HCT116 (cell line): ENCODE data around the gene DPYD. TPM values are rescaled to one million over a fixed set of nuclear protein-coding genes. Genes with fewer than 3 reads are reported as not detected.

Source experiments
- ATAC-seq: fragments of 200-7000 bp; cut with Tn5 transposase; 2 replicates; pipeline ENCODE4 v1.9.1; 2020; ENCODE audit warnings: mild to moderate bottlenecking, moderate library complexity
- BruUV-seq: library from RNA; stranded (reverse); fragments of 400-500 nt; replicated peaks from 2 replicates; lab custom pipeline; 2021; lab: Mats Ljungman, UMichigan
- CTCF ChIA-PET: fragments of 300-600 bp; sonication (Branson Sonifier 250); formaldehyde crosslinking; loops from one replicate; lab custom pipeline; 2021; ENCODE audit warnings: antibody characterized with exemption; lab: Charles Lee
- POLR2A ChIA-PET: fragments of 300-600, 350-600 bp; sonication (Branson Sonifier 250); formaldehyde crosslinking; loops from one replicate; lab custom pipeline; 2021; ENCODE audit warnings: antibody characterized with exemption; lab: Charles Lee
- RAD21 ChIA-PET, 2 experiments: fragments of 300-600 bp; sonication (Branson Sonifier 250); formaldehyde crosslinking; loops; one replicate each; lab custom pipeline; 2023; ENCODE audit warnings: low total read pairs in 2 of 2; ENCODE audit not compliant: uncharacterized antibody in 2 of 2, unreplicated experiment in 2 of 2, low non-redundant PET in 1 of 2; lab: Charles Lee
- DNase-seq: peaks from one replicate; pipeline ENCODE4 v3.0.0-alpha.2; 2010; ENCODE audit warnings: low read depth, low spot score
- H2AFZ ChIP-seq: fragments of 200-600 bp; shearing (Covaris generic), sonication (generic); 2 replicates; pipeline ENCODE4 v1.6.1; 2017; ENCODE audit warnings: low read depth, mixed run types, mixed read lengths, antibody characterized with exemption, low read length; ENCODE audit not compliant: poor library complexity, severe bottlenecking
- H3K27ac ChIP-seq: 2 replicates; pipeline ENCODE4 v1.5.1; 2012; ENCODE audit warnings: low read depth, low read length
- H3K27me3 ChIP-seq: fragments of 200-600 bp; sonication (generic); 2 replicates; pipeline ENCODE4 v1.6.1; 2016; ENCODE audit warnings: mixed run types, low read length, mixed read lengths; ENCODE audit not compliant: insufficient read depth
- H3K36me3 ChIP-seq, 2 experiments: fragments of 200-500 bp in 1 of 2; fragments of 200-600 bp in 1 of 2; sonication (Bioruptor generic) in 1 of 2; sonication (generic) in 1 of 2; 2 replicates each; pipeline versions ENCODE4 v1.5.1 to v1.6.1; 2014 to 2016; ENCODE audit warnings: low read length in 2 of 2, inconsistent platforms in 1 of 2, mixed read lengths in 1 of 2, mixed run types in 1 of 2; ENCODE audit not compliant: insufficient read depth in 2 of 2, control insufficient read depth in 1 of 2
- H3K4me1 ChIP-seq, 2 experiments: fragments of 200-600 bp in 1 of 2; sonication (generic) in 1 of 2; 2 replicates each; pipeline versions ENCODE4 v1.5.1 to v1.6.1; 2012 to 2017; ENCODE audit warnings: low read length in 2 of 2, inconsistent platforms in 1 of 2, mild to moderate bottlenecking in 1 of 2, mixed read lengths in 1 of 2, mixed run types in 1 of 2, moderate library complexity in 1 of 2; ENCODE audit not compliant: insufficient read depth in 2 of 2, control insufficient read depth in 1 of 2
- H3K4me2 ChIP-seq: fragments of 200-600 bp; sonication (generic); 2 replicates; pipeline ENCODE4 v1.6.1; 2017; ENCODE audit warnings: mixed run types, low read length, mixed read lengths
- H3K4me3 ChIP-seq, 2 experiments: fragments of 200-600 bp in 1 of 2; sonication (generic) in 1 of 2; replicated peaks in 1 of 2; 2 replicates each; pipeline ENCODE4 v1.5.1; 2011 to 2016; ENCODE audit warnings: low read length in 2 of 2, control low read depth in 1 of 2, low read depth in 1 of 2, mild to moderate bottlenecking in 1 of 2, mixed read lengths in 1 of 2, mixed run types in 1 of 2
- H3K79me2 ChIP-seq: fragments of 200-600 bp; sonication (generic); 2 replicates; pipeline ENCODE4 v1.6.1; 2017; ENCODE audit warnings: mild to moderate bottlenecking, mixed run types, low read length, moderate library complexity, mixed read lengths; ENCODE audit not compliant: insufficient read depth
- H3K9ac ChIP-seq: fragments of 200-600 bp; sonication (generic); 2 replicates; pipeline ENCODE4 v1.6.1; 2016; ENCODE audit warnings: low read length, mixed read lengths
- H3K9me2 ChIP-seq: fragments of 200-600 bp; sonication (generic), shearing (Covaris generic); 2 replicates; pipeline ENCODE4 v1.6.1; 2017; ENCODE audit warnings: mixed run types, mild to moderate bottlenecking, moderate library complexity; ENCODE audit not compliant: insufficient read depth
- H3K9me3 ChIP-seq, 2 experiments: fragments of 200-500 bp in 1 of 2; fragments of 200-600 bp in 1 of 2; sonication (Bioruptor generic) in 1 of 2; sonication (generic) in 1 of 2; 2 replicates each; pipeline ENCODE4 v1.6.1; 2014 to 2017; ENCODE audit warnings: low read length in 2 of 2, mixed read lengths in 2 of 2, inconsistent platforms in 1 of 2, low read depth in 1 of 2, mild to moderate bottlenecking in 1 of 2, mixed run types in 1 of 2, moderate library complexity in 1 of 2; ENCODE audit not compliant: control insufficient read depth in 1 of 2, insufficient read depth in 1 of 2
- H4K20me1 ChIP-seq: fragments of 200-600 bp; sonication (generic), shearing (Covaris generic); 2 replicates; pipeline ENCODE4 v1.6.1; 2017; ENCODE audit warnings: mixed run types, mild to moderate bottlenecking, moderate library complexity; ENCODE audit not compliant: insufficient read depth
- CBX3 ChIP-seq: IDR thresholded peaks from 2 replicates; pipeline ENCODE4 v1.6.1; 2012; ENCODE audit warnings: low read depth
- CTCF ChIP-seq, 3 experiments: fragments of 200-600 bp in 1 of 3; sonication (generic) in 1 of 3; IDR thresholded peaks in 2 of 3; conservative IDR thresholded peaks in 1 of 3; 2 replicates each; pipeline ENCODE4 v1.5.1; 2012 to 2017; ENCODE audit warnings: low read depth in 2 of 3, low read length in 2 of 3, antibody characterized with exemption in 1 of 3, borderline replicate concordance in 1 of 3, control low read depth in 1 of 3, mild to moderate bottlenecking in 1 of 3, mixed read lengths in 1 of 3, mixed run types in 1 of 3, moderate library complexity in 1 of 3; ENCODE audit not compliant: insufficient read depth in 1 of 3
- EGR1 ChIP-seq: IDR thresholded peaks from 2 replicates; pipeline ENCODE4 v1.6.1; 2012; ENCODE audit warnings: low read depth
- ELF1 ChIP-seq: IDR thresholded peaks from 2 replicates; pipeline ENCODE4 v1.6.1; 2012; ENCODE audit warnings: low read depth, borderline replicate concordance
- EZH2 ChIP-seq: fragments of 200-600 bp; sonication (generic); IDR thresholded peaks from 2 replicates; pipeline ENCODE4 v1.6.1; 2017; ENCODE audit warnings: antibody characterized with exemption, mixed run types
- EZH2phosphoT487 ChIP-seq: fragments of 200-600 bp; IDR thresholded peaks from 2 replicates; pipeline ENCODE4 v1.6.1; 2018; ENCODE audit warnings: antibody characterized with exemption, borderline replicate concordance
- FOSL1 ChIP-seq: IDR thresholded peaks from 2 replicates; pipeline ENCODE4 v1.6.1; 2012; ENCODE audit warnings: low read depth
- JUND ChIP-seq: IDR thresholded peaks from 2 replicates; pipeline ENCODE4 v1.6.1; 2012
- POLR2A ChIP-seq: IDR thresholded peaks from 2 replicates; pipeline ENCODE4 v1.7.0; 2011; ENCODE audit warnings: borderline replicate concordance; ENCODE audit not compliant: insufficient read depth, insufficient read length; ENCODE audit errors: extremely low read depth
- SIN3A ChIP-seq: IDR thresholded peaks from 2 replicates; pipeline ENCODE4 v1.6.1; 2012; ENCODE audit warnings: low read depth
- SRF ChIP-seq: IDR thresholded peaks from 2 replicates; pipeline ENCODE4 v1.6.1; 2012; ENCODE audit warnings: low read depth
- TCF7L2 ChIP-seq: IDR thresholded peaks from 2 replicates; pipeline ENCODE4 v1.7.0; 2011; ENCODE audit warnings: borderline replicate concordance, inconsistent platforms; ENCODE audit not compliant: insufficient read depth, insufficient read length; ENCODE audit errors: extremely low read depth
- ZFX ChIP-seq: fragments of 450-650 bp; IDR thresholded peaks from 2 replicates; pipeline ENCODE4 v1.6.1; 2017
- intact Hi-C: fragments of 100-400 bp; cut with micrococcal nuclease; formaldehyde crosslinking; loops from 2 replicates; pipeline ENCODE4 v1.10.0; 2022
- total RNA-seq: library from RNA; stranded (reverse); gene quantifications from one replicate; pipeline ENCODE4 v1.2.1, GENCODE V29; 2021; ENCODE audit not compliant: unreplicated experiment
- TF ChIP-seq, protein P1 (sequence below): IDR thresholded peaks from 2 replicates; pipeline ENCODE4 v1.6.1; 2012

The DPYD gene
- total RNA-seq, 1 experiment from 2014 or later, result 1.7 TPM

- RAD21 ChIA-PET, result no interaction called here
- H3K9me3 ChIP-seq, result no peaks in the 10 kb centered on the region
- TF ChIP-seq JUND, result no peak
- no peak for TF ChIP-seq POLR2A
- TF ChIP-seq, protein P1, sequence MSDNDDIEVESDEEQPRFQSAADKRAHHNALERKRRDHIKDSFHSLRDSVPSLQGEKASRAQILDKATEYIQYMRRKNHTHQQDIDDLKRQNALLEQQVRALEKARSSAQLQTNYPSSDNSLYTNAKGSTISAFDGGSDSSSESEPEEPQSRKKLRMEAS, result no peak
- TF ChIP-seq CBX3, result no peak
- no peak for TF ChIP-seq EZH2
- TF ChIP-seq CTCF (IDR thresholded peaks at IDR 0.05 in 2 of 3, conservative IDR thresholded peaks at IDR 0.05 in 1 of 3; ENCODE audit: borderline replicate concordance in 1 of 3, insufficient read depth in 1 of 3, low read depth in 2 of 3, low read length in 2 of 3), result no peak
- no peak for TF ChIP-seq SIN3A
- no peak overlapping the region for H3K27ac ChIP-seq
- no peaks in the 10 kb centered on the region for H3K79me2 ChIP-seq
- ATAC-seq (no peak), DNase-seq (no peak)
- intact Hi-C loops, result no loop called here
- no peaks in the 10 kb centered on the region for H3K9me2 ChIP-seq
- CTCF ChIA-PET, result no interaction called here
- no peak overlapping the region for H3K4me3 ChIP-seq
- no TSS peak for BruUV-seq
- no peak overlapping the region for H2AFZ ChIP-seq
- H3K9ac ChIP-seq, result no peak overlapping the region
- H3K4me1 ChIP-seq, result peaks cover 5 to 15% of the 10 kb centered on the region in 2 experiments; a peak in 3 of 4 replicates
- H3K36me3 ChIP-seq, result no peaks in the 10 kb centered on the region
- H3K27me3 ChIP-seq, result no peaks in the 10 kb centered on the region
- POLR2A ChIA-PET, result no interaction called here
- no peak overlapping the region for H3K4me2 ChIP-seq
- H4K20me1 ChIP-seq, result no peaks in the 10 kb centered on the region
Observed at GRCh38 chr1:97140611-97141010, 780.2 kb downstream of the DPYD start.

DNA sequence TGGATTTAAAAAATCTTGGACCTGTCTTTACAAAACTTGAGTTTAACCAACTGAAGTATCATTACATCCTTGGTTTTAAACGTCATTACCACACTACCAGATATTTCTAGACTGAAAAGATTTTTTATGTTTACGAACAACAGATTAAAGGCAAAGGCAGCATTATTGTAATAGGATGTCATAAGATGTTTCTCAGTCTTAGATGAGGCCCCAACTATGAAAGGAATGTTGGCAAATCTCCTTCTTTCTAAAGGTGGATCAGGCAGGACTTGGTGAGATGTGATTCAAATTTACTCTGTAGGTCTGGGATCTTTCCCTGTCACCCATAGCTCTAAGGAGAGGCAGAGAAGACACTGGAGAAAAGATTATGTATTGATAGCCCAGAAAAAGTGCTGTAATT lies 781.3 kb downstream of the DPYD start:
- H2AFZ ChIP-seq, result no peak overlapping the region
- H3K9me2 ChIP-seq, result no peaks in the 10 kb centered on the region
- no peak for ATAC-seq
- no peak for DNase-seq
- no peaks in the 10 kb centered on the region for H4K20me1 ChIP-seq
- ChIA-PET POLR2A (no interaction called here), CTCF (interaction anchor here (1.2 to 1.4 kb wide), 3 partner anchors 8 to 12 kb away, joined by 4 to 7 read pairs (median 6); no protein-coding TSS in a partner anchor), RAD21 (no interaction called here)
- no peaks in the 10 kb centered on the region for H3K36me3 ChIP-seq
- BruUV-seq, result no TSS peak
- H3K27ac ChIP-seq, result no peak overlapping the region
- no peak overlapping the region for H3K9ac ChIP-seq
- no peaks in the 10 kb centered on the region for H3K27me3 ChIP-seq
- no peak overlapping the region for H3K4me2 ChIP-seq
- intact Hi-C loops, result loop anchor here (2.0 kb wide), 1 partner anchor 911 kb away; no protein-coding TSS in a partner anchor
- no peaks in the 10 kb centered on the region for H3K79me2 ChIP-seq
- no peaks in the 10 kb centered on the region for H3K9me3 ChIP-seq
- H3K4me1 ChIP-seq, result peaks cover 5 to 12% of the 10 kb centered on the region in 2 experiments; a peak in 3 of 4 replicates
- no peak overlapping the region for H3K4me3 ChIP-seq
- TF ChIP-seq EGR1, result no peak
- TF ChIP-seq POLR2A, result no peak
- TF ChIP-seq CTCF (IDR thresholded peaks at IDR 0.05 in 2 of 3, conservative IDR thresholded peaks at IDR 0.05 in 1 of 3; ENCODE audit: borderline replicate concordance in 1 of 3, insufficient read depth in 1 of 3, low read depth in 2 of 3, low read length in 2 of 3), result no peak
- TF ChIP-seq ZFX, result no peak
- TF ChIP-seq TCF7L2, result no peak
- no peak for TF ChIP-seq ELF1
- TF ChIP-seq SRF, result no peak
- no peak for TF ChIP-seq FOSL1
- TF ChIP-seq CBX3, result no peak
- TF ChIP-seq EZH2, result no peak
- TF ChIP-seq EZH2phosphoT487, result no peak
- TF ChIP-seq, protein P1, result no peak
